AG04450 (cell line): Measurements from ENCODE around the gene SAMMSON. TPM values are rescaled to one million over a fixed set of nuclear protein-coding genes. Genes with fewer than 3 reads are reported as not detected.

ENCODE experiments used
- CTCF ChIA-PET: fragments of 300-600, 350-600 bp; formaldehyde crosslinking; extraction: SDS; loops from one replicate; lab custom pipeline; 2022; ENCODE audit warnings: antibody characterized with exemption, inconsistent platforms; lab: Charles Lee
- POLR2A ChIA-PET: fragments of 350-600 bp; formaldehyde crosslinking; extraction: SDS; loops from one replicate; lab custom pipeline; 2021; ENCODE audit warnings: antibody characterized with exemption, inconsistent platforms; lab: Yijun Ruan, JAX
- DNase-seq: peaks from one replicate; pipeline ENCODE4 v3.0.0-alpha.2; 2011; ENCODE audit warnings: low read depth, low spot score
- H3K27ac ChIP-seq: one replicate; pipeline ENCODE4 v1.5.1; 2012; ENCODE audit warnings: low read depth, low read length, control low read depth
- H3K27me3 ChIP-seq: one replicate; pipeline ENCODE4 v1.6.0; 2012; ENCODE audit warnings: low read length; ENCODE audit not compliant: control insufficient read depth, insufficient read depth
- H3K4me3 ChIP-seq: 2 replicates; pipeline ENCODE4 v1.5.1; 2011; ENCODE audit warnings: mild to moderate bottlenecking, low read depth, low read length, control low read depth
- H3K9me3 ChIP-seq: 2 replicates; pipeline ENCODE4 v1.5.1; 2012; ENCODE audit warnings: low read length; ENCODE audit not compliant: control insufficient read depth, insufficient read depth
- polyA plus RNA-seq: library from polyadenylated mRNA; depleted of rRNA; stranded (reverse); fragments of >200 nt; gene quantifications from 2 replicates; pipeline ENCODE4 v1.2.3, GENCODE V29; 2011
- TF ChIP-seq, protein P1 (sequence below): IDR thresholded peaks from 2 replicates; pipeline ENCODE4 v1.5.1; 2011; ENCODE audit warnings: low read depth, low read length, control low read depth, inconsistent platforms

Gene SAMMSON
- polyA plus RNA-seq, 1 experiment = not detected

DNA sequence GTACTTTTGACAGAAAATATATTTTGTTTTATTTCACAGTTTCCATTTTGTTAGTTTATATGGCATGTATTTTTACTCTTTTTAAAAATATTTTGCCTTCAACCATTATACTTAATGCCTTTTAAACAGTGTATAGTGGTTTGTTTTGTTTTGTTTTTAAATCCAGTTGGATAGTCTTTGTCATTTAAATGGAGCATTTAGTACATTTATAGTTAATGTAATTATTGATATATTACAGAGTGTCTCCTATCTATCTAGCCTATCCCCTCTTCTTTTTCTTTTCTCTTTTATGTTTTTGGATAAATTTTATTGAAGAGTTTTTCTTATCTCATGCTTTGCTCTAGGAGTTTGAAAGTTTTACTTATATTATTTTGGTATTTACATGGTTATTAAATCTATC, 3.6 kb downstream of the SAMMSON start:
- Histone ChIP-seq H3K9me3 (peaks cover 4% of the 10 kb centered on the region; the same call in 1 of the 2 replicates), H3K4me3 (no peak overlapping the region), H3K27me3 (no peaks in the 10 kb centered on the region), H3K27ac (no peak overlapping the region)
- TF ChIP-seq, protein P1, sequence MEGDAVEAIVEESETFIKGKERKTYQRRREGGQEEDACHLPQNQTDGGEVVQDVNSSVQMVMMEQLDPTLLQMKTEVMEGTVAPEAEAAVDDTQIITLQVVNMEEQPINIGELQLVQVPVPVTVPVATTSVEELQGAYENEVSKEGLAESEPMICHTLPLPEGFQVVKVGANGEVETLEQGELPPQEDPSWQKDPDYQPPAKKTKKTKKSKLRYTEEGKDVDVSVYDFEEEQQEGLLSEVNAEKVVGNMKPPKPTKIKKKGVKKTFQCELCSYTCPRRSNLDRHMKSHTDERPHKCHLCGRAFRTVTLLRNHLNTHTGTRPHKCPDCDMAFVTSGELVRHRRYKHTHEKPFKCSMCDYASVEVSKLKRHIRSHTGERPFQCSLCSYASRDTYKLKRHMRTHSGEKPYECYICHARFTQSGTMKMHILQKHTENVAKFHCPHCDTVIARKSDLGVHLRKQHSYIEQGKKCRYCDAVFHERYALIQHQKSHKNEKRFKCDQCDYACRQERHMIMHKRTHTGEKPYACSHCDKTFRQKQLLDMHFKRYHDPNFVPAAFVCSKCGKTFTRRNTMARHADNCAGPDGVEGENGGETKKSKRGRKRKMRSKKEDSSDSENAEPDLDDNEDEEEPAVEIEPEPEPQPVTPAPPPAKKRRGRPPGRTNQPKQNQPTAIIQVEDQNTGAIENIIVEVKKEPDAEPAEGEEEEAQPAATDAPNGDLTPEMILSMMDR = no peak
- ChIA-PET CTCF (no interaction called here), POLR2A (no interaction called here)
- DNase-seq = no peak

DNA sequence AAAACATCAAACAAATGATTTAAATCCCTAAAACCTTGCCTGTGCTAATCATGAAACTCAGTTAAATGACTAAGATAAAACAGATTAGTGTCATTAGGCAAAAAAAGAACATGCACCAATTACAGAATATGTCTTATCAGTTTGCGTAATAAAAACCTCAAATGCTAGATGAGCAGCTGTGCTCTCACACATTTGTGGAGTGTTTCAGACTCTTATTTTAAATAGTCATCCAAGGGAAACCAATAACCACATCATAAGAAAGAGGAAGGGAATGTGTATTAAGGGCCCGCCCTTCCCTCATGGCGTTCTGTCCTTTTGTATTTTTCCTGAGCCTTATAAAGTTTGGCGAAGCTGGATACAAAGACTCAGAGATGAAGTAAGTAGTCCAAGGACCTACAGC, 6.6 kb downstream of the SAMMSON start:
- no peaks in the 10 kb centered on the region for H3K27me3 ChIP-seq
- POLR2A ChIA-PET = no interaction called here
- TF ChIP-seq, protein P1 = no peak
- H3K4me3 ChIP-seq = no peak overlapping the region
- DNase-seq = no peak
- no peak overlapping the region for H3K27ac ChIP-seq
- CTCF ChIA-PET = no interaction called here
- no peaks in the 10 kb centered on the region for H3K9me3 ChIP-seq

DNA sequence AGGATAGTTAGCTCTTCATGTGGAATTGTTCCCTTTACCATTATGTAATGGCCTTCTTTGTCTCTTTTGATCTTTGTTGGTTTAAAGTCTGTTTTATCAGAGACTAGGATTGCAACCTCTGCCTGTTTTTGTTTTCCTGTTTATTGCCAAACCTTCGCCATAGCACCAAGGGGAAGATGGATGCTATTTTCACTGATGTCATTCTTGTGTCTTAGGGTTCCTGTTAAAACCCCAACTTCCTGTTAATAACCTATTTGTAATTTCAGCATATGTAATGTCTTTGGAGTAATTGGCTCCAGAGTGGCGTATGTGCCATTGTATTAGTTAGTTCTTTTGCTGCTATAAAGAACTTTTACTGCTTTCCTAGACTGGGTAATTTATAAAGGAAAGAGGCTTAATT, 10.8 kb downstream of the SAMMSON start:
- Histone ChIP-seq H3K4me3 (no peak overlapping the region), H3K27ac (no peak overlapping the region), H3K9me3 (no peaks in the 10 kb centered on the region), H3K27me3 (no peaks in the 10 kb centered on the region)
- ChIA-PET CTCF (no interaction called here), POLR2A (no interaction called here)
- DNase-seq = no peak
- TF ChIP-seq, protein P1 = no peak

DNA sequence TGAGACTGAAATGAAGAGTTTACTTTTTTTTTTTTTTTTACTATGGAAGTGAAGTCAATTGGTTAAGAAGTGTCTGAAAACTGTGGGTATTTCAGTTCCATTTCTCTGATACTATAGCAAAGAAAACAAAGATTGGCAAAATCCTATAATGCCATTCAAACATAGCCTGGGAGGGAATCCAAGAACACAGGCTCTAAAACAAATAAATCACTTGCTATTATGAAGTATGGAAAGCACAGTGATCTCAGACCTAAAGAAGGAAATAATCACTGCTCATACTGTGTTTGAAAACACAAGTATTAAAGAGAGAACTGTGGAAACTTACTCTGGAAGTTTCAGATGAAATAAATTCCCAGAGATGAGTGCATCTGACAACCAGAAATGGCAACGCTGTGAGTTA, 12.0 kb downstream of the SAMMSON start:
- H3K27me3 ChIP-seq = no peaks in the 10 kb centered on the region
- DNase-seq = no peak
- H3K27ac ChIP-seq = no peak overlapping the region
- TF ChIP-seq, protein P1 = no peak
- CTCF ChIA-PET = no interaction called here
- POLR2A ChIA-PET = no interaction called here
- no peak overlapping the region for H3K4me3 ChIP-seq
- no peaks in the 10 kb centered on the region for H3K9me3 ChIP-seq

DNA sequence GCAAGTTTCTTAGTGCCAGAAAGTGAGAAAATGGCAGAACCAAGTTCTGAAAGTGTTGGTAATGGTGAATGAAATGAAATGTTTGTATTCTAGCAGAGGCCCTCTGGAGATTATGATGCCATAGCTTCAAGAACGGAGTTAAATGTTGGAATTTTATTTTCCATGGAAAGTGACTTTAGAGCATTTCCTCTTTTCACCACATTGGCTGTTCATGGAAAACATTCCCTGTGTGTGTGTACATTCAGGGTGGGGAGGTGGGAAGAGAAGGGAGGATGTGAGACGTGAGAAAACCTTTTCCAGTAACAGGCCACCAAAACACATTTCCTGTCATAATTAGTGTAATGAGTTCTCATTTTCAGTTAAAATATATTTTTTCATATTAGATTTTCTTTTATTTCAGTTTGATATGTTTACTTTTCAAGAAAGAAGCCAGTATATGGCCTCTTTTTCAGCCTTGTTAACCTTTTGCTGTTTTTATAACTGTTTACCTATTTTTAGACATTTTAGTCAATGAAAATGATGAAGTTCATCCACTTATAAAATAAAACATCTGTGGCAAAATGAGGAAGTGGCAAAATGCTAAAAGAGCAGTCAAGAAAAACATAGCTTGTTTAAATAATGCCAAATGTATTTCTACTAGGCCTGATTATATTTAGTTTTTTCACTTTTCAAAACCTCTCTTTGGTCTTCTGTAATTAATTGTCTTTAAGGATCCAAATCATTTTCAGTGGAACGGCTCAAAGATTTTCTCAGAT, 21.6 kb downstream of the SAMMSON start:
- no peak for DNase-seq
- CTCF ChIA-PET = no interaction called here
- Histone ChIP-seq H3K27me3 (no peaks in the 10 kb centered on the region), H3K4me3 (no peak overlapping the region), H3K27ac (no peak overlapping the region), H3K9me3 (no peaks in the 10 kb centered on the region)
- POLR2A ChIA-PET = no interaction called here
- TF ChIP-seq, protein P1 = no peak
